ENCODE results near the gene ZNF853. TPM values are rescaled to one million over a fixed set of nuclear protein-coding genes. Genes with fewer than 3 reads are reported as not detected.

ZNF853 gene
- total RNA-seq, 1 experiment from 2014 or later: 1.4 TPM

DNA sequence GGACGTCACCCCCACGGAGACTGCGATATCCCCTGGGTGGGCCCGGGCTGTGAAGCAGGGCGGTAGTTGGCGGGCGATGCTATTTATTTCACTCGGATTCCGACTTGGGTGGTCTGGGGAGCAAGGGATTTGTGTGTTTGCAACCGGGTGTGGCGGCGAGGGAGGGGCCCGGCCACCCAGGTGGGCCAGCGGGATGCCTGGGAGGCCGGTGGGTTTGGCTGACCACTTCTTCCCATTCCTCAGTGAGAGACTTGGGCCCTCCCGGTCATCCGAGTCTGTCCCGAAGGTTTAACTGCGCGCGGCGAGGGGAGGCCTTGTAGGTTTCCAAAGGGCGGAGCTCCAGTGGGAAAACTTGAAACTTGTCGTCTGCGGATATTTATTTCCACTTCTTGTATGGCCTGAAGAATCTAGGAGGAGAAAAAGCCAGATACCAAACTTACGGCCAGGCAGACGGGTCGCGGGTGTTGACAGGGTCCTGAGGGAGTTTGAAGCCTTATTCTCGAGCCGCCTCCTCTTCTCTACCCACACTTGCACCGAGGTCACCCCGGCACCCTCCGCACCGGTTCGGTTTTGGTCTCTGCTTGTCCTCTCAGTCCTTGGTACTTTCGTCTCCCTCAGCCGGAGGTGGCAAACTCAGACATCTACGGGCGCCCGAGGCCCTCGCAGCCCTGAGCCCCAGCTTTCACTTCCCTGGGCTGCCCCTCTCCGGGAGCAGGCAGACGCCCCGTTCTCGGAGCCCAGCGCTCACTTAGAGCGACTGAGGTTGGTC lies 39.6 kb downstream of the ZNF853 start:
- ChIA-PET POLR2A (no interaction called here), CTCF (no interaction called here)
- no peaks in the 10 kb centered on the region for H3K9me3 ChIP-seq (ENCODE audit: control insufficient read depth, insufficient read depth, low read depth, low read length)
- DNase-seq (ENCODE audit: low read depth, low spot score) (no peak), ATAC-seq (no peak)
- H3K4me1 ChIP-seq (ENCODE audit: control insufficient read depth, insufficient read depth, low read length): peaks cover 11% of the 10 kb centered on the region
- H3K4me3 ChIP-seq (ENCODE audit: low read depth in 2 of 2, low read length in 2 of 2): no peak overlapping the region
- BruUV-seq (replicated peaks): no TSS peak
- in situ Hi-C loops (cut with HindIII; ENCODE audit: low pct_unique_long_range_greater_than_20kb, low sequenced_read_pairs) (no loop called here), intact Hi-C loops (cut with micrococcal nuclease; ENCODE audit: unreplicated experiment) (no loop called here)
- no peaks in the 10 kb centered on the region for H3K27me3 ChIP-seq (ENCODE audit: control insufficient read depth, insufficient read depth, low read length)
- no peak overlapping the region for H3K27ac ChIP-seq (ENCODE audit: low read length)
- no peaks in the 10 kb centered on the region; the same call in 1 of the 2 replicates for H3K36me3 ChIP-seq (ENCODE audit: control insufficient read depth, insufficient read depth, low read length)
- TF ChIP-seq, protein P1, sequence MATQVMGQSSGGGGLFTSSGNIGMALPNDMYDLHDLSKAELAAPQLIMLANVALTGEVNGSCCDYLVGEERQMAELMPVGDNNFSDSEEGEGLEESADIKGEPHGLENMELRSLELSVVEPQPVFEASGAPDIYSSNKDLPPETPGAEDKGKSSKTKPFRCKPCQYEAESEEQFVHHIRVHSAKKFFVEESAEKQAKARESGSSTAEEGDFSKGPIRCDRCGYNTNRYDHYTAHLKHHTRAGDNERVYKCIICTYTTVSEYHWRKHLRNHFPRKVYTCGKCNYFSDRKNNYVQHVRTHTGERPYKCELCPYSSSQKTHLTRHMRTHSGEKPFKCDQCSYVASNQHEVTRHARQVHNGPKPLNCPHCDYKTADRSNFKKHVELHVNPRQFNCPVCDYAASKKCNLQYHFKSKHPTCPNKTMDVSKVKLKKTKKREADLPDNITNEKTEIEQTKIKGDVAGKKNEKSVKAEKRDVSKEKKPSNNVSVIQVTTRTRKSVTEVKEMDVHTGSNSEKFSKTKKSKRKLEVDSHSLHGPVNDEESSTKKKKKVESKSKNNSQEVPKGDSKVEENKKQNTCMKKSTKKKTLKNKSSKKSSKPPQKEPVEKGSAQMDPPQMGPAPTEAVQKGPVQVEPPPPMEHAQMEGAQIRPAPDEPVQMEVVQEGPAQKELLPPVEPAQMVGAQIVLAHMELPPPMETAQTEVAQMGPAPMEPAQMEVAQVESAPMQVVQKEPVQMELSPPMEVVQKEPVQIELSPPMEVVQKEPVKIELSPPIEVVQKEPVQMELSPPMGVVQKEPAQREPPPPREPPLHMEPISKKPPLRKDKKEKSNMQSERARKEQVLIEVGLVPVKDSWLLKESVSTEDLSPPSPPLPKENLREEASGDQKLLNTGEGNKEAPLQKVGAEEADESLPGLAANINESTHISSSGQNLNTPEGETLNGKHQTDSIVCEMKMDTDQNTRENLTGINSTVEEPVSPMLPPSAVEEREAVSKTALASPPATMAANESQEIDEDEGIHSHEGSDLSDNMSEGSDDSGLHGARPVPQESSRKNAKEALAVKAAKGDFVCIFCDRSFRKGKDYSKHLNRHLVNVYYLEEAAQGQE (IDR thresholded peaks at IDR 0.05; ENCODE audit: insufficient read depth in 1 of 2, low read depth in 2 of 2, low read length in 1 of 2): no peak
- TF ChIP-seq SIN3A (IDR thresholded peaks at IDR 0.05; ENCODE audit: borderline replicate concordance, insufficient read depth, low read depth, low read length): no peak
- TF ChIP-seq POLR2AphosphoS5 (IDR thresholded peaks at IDR 0.05; ENCODE audit: low read depth, low read length): no peak
- TF ChIP-seq, protein P2, sequence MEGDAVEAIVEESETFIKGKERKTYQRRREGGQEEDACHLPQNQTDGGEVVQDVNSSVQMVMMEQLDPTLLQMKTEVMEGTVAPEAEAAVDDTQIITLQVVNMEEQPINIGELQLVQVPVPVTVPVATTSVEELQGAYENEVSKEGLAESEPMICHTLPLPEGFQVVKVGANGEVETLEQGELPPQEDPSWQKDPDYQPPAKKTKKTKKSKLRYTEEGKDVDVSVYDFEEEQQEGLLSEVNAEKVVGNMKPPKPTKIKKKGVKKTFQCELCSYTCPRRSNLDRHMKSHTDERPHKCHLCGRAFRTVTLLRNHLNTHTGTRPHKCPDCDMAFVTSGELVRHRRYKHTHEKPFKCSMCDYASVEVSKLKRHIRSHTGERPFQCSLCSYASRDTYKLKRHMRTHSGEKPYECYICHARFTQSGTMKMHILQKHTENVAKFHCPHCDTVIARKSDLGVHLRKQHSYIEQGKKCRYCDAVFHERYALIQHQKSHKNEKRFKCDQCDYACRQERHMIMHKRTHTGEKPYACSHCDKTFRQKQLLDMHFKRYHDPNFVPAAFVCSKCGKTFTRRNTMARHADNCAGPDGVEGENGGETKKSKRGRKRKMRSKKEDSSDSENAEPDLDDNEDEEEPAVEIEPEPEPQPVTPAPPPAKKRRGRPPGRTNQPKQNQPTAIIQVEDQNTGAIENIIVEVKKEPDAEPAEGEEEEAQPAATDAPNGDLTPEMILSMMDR (IDR thresholded peaks at IDR 0.05): no peak
- TF ChIP-seq TCF7L2 (IDR thresholded peaks at IDR 0.05; ENCODE audit: low read depth, low read length): no peak

DNA sequence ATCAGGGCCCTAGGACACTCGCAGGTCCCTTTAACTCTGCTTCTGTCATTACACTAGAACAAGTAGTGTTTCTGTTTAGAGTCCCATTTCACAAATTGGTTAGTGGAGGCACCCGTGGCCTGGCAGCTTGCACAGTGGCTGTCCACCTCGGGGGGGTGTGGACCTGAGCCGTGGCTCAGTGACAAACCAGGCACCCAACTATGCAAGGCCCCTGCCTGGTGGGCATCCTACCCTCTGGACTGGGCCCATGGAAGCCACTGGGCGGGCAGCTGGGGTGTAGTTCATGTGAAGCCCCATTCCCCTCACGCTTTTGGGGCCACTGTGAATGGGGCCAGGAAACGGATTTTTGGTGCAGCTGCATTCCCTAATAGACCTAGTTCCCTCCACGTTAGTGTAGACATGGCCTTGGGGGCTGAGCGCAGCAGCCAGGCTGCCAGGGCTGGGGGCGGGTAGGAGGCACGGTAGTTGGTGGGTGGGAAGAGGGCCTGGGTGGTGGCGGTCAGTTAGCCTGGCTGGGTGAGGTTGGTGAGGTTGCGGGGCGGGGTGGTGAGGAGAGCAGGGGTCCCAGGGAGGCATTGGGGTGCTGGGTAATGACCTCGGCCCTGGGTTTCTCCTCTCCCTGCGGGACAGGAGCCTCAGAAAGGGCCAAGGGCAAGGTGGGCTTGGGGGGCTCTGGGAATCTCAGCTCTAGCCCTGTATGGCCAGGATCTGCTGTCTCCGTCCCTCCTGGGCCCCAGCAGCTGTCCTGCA lies 40.4 kb downstream of the ZNF853 start:
- in situ Hi-C loops (cut with HindIII; ENCODE audit: low pct_unique_long_range_greater_than_20kb, low sequenced_read_pairs) (no loop called here), intact Hi-C loops (cut with micrococcal nuclease; ENCODE audit: unreplicated experiment) (no loop called here)
- POLR2A ChIA-PET: no interaction called here
- Histone ChIP-seq H3K4me1 (ENCODE audit: control insufficient read depth, insufficient read depth, low read length) (peaks cover 11% of the 10 kb centered on the region), H3K4me3 (ENCODE audit: low read depth in 2 of 2, low read length in 2 of 2) (no peak overlapping the region), H3K9me3 (ENCODE audit: control insufficient read depth, insufficient read depth, low read depth, low read length) (no peaks in the 10 kb centered on the region), H3K36me3 (ENCODE audit: control insufficient read depth, insufficient read depth, low read length) (no peaks in the 10 kb centered on the region; the same call in 1 of the 2 replicates), H3K27me3 (ENCODE audit: control insufficient read depth, insufficient read depth, low read length) (no peaks in the 10 kb centered on the region), H3K27ac (ENCODE audit: low read length) (no peak overlapping the region)
- TF ChIP-seq POLR2AphosphoS5 (IDR thresholded peaks at IDR 0.05; ENCODE audit: low read depth, low read length) (no peak), SIN3A (IDR thresholded peaks at IDR 0.05; ENCODE audit: borderline replicate concordance, insufficient read depth, low read depth, low read length) (no peak), TCF7L2 (IDR thresholded peaks at IDR 0.05; ENCODE audit: low read depth, low read length) (no peak)
- TF ChIP-seq, protein P2 (IDR thresholded peaks at IDR 0.05): no peak
- TF ChIP-seq, protein P1 (IDR thresholded peaks at IDR 0.05; ENCODE audit: insufficient read depth in 1 of 2, low read depth in 2 of 2, low read length in 1 of 2): no peak
- CTCF ChIA-PET: no interaction called here
- BruUV-seq (replicated peaks): TSS peak; percentile 83
- DNase-seq (ENCODE audit: low read depth, low spot score) (no peak), ATAC-seq (no peak)
